Stimulated activated CD8-positive, alpha-beta memory T cell treated with anti-CD3 and anti-CD28 coated beads, Interleukin-15, amount 100 ng/mL, for 24 hours (primary cell): ENCODE measurements around the gene CSNK1G2.

Experiments
- DNase-seq: peaks from one replicate; pipeline ENCODE4 v3.0.0-alpha.2; 2020; ENCODE audit warnings: low read depth

CSNK1G2 gene

DNA sequence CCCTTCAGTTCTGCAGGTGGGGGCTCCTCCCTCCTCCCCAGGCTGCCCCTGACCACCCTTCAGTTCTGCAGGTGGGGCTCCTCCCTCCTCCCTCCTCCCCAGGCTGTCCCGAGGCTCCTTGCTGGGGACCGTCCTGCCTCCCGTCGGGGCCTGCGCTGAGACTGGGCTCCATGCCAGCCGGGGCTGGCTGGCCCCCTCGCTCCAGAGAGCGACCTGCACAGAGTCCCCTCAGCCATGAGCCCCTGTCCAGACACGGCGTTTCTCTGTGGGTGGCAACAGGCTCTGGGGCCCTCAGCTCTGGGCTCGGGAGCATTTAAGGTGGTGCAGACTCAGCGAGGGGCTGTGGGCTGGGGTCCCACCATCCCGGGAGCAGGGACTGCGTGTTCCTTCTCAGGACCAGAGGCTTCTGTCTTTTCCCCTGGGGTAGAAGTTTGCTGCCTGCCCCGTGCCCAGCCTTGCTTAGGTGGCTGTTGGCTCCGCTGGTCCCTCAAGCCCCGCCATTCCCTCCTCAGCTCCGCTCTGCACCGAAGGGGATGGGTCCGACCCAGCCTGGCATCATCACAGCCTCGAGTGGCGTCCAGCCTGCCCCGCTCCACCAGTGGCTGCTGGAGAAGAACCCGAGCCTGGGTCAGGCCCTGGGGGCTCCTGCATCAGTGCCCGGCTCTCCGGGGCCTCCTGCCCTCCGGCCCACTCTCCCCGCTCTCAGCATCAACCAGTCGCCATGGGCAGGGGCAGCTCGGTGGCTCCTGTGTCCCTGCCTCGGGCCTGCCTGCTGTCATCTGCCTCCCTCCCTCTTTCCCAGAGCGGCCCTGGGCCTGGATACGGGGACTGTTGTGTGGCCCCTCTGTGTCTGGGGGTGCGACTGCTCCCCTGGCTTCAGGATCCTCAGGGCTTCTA is 27.6 kb downstream of the CSNK1G2 start:
- no peak for DNase-seq

GRCh38 chr19:1969176-1970002 is 28.4 kb downstream of the CSNK1G2 start:
- DNase-seq, result no peak

- DNase-seq, result no peak
These were observed 29.2 kb downstream of the CSNK1G2 start for GRCh38 chr19:1970003-1970805.

GRCh38 chr19:1970806-1971502 is 30.0 kb downstream of the CSNK1G2 start:
- DNase-seq, result no peak

DNA sequence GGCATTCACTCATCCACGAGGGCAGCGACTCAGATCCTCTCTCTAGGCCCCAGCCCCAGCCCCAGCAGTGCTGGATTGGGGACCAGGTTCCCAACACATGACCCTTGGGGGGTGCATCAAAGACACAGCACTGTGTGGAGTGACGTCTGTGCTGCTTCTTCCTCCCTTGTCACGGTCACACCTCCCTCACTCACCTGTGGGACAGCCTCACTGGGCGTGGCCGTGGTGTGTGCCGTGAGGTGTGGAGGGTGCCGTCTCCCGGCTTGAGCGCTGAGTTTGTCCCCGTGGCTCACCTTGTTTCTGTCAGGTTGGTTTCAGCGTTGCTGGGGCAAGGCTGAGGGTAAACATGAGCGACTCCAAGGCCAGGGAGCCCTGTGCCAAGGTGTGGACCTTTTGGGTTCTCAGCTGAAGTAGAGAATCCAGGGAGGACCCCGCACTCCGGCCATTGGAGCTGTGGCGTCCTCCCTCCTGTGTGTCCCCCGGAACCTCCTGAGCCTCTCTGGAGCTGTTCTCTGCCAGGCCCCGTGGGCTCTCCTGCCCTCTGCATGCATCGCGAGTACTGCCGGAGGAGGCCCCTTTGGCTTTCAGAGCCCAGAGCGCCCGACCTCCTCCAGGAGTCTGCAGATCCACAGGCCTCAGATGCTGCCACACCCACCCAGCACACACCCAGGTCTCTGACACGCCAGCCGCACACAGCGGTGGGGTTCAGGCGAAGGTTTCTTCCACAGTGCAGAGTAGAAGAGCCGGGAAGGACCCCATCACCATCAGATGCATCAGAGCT is 33.6 kb downstream of the CSNK1G2 start:
- no peak for DNase-seq

GRCh38 chr19:1975162-1975480 is 34.1 kb downstream of the CSNK1G2 start:
- no peak for DNase-seq

GRCh38 chr19:1977120-1977519 is 36.1 kb downstream of the CSNK1G2 start:
- DNase-seq, result no peak

DNA sequence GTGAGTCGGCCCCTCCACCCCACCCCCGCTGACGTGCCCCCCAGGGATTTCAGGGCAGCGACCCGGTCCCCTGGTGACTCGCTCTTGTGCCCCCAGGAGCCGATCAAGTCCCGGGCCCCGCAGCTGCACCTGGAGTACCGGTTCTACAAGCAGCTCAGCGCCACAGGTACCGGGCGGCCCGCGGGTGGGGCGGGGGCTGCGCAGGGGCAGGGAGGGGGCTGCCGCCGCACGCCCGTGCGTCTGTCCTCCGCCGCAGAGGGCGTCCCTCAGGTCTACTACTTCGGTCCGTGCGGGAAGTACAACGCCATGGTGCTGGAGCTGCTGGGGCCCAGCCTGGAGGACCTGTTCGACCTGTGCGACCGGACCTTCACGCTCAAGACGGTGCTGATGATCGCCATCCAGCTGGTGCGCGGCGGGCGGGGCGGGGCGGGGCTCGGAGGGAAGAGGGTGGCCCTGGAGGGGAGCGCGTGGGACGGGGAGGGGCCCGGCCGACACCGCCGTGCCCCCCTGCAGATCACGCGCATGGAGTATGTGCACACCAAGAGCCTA is 37.4 kb downstream of the CSNK1G2 start:
- DNase-seq, result no peak

DNA sequence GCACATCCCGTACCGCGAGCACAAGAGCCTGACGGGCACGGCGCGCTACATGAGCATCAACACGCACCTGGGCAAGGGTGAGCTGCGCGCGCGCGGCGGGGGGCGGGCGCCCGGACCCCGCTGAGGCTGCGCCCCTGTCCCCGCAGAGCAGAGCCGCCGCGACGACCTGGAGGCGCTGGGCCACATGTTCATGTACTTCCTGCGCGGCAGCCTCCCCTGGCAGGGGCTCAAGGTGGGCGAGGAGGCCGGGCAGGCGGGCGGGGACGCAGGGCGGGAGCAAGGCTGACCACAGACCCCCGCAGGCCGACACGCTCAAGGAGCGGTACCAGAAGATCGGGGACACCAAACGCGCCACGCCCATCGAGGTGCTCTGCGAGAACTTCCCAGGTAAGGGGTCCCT is 38.0 kb downstream of the CSNK1G2 start:
- DNase-seq, result no peak

DNA sequence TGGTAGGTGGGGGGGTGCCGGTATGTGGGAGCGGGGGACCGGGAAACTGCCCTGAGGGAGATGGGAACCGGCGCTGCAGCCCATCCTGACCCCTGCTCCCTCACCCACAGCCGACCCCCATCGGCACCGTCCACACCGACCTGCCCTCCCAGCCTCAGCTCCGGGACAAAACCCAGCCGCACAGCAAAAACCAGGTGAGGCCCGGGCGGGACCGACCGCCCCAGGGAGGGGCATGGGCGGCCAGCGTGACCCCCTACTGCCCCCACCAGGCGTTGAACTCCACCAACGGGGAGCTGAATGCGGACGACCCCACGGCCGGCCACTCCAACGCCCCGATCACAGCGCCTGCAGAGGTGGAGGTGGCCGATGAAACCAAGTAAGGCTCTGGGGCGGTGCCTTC is 38.7 kb downstream of the CSNK1G2 start:
- DNase-seq, result no peak

DNA sequence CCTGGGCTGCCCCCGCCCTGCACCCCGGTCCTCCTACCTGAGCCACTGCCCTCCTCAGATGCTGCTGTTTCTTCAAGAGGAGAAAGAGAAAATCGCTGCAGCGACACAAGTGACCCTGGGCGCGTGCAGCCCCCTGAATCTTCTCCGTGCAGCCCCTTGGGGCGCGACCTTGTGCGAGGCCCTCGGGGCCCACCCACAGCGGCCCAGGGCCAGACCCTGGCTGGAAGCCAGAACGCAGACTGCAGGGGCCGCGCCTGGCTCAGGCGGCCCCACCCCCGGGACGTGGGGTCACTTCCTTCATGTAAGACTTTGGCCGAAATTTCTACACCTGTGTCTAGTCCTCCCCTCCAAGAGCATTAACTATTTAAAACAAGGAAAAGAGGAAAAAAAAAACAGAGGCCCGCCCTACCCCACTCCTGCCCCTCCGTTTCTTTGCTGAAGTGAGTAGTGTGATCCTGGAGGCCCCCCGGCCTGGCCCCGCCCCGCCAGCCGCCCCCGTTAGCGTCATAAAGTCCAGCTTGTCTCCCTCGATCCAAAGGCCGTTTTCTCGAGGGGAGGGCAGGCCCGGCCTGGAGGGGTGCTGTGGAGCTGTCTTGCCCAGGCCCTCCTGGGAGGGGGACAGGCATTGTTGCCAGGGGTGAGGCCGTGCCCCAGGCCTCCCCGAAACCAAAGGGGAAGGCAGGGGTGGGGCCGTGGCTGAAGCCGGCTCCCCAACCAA is 39.3 kb downstream of the CSNK1G2 start:
- DNase-seq, result no peak

DNA sequence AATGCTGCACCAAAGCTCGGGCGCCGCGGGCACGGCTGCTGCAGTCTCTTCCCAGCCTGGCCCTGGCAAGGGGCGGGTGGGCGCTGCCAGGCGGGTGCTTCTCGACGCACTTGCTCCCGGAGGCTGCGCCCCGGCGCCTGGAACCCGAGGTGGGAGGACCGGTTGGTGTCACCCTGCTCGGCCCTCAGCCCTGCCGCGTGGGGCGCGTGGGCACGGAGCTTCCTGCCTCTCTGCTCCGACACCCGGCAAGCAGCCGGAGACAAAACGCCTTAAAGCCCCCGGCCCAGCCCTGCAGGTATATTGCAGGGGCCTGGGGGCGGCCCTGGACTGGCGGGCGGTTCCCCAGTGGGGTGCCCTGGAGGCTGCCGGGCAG is 39.8 kb downstream of the CSNK1G2 start:
- no peak for DNase-seq

DNA sequence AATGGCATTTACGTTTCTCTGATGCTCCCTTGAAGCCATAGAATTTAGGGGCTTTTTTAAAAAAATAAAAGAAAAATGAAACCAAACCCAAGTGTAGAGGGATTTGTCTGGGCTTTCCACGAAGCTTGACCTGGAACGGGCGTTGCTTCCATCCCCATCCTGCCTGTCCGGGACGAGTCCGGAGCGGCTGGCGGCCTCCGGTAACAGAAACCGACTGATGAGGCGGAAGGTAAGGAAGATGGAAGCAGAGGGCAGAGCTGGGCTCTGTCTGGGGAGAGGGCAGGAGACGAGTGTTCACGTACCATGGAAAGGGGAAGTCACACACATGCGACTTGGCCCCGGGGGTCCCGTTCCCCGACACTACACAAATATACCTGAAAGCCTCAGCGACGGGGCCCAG is 40.3 kb downstream of the CSNK1G2 start:
- DNase-seq, result no peak

- DNase-seq, result no peak
These were observed 43.4 kb downstream of the CSNK1G2 start for GRCh38 chr19:1984357-1984756.

DNA sequence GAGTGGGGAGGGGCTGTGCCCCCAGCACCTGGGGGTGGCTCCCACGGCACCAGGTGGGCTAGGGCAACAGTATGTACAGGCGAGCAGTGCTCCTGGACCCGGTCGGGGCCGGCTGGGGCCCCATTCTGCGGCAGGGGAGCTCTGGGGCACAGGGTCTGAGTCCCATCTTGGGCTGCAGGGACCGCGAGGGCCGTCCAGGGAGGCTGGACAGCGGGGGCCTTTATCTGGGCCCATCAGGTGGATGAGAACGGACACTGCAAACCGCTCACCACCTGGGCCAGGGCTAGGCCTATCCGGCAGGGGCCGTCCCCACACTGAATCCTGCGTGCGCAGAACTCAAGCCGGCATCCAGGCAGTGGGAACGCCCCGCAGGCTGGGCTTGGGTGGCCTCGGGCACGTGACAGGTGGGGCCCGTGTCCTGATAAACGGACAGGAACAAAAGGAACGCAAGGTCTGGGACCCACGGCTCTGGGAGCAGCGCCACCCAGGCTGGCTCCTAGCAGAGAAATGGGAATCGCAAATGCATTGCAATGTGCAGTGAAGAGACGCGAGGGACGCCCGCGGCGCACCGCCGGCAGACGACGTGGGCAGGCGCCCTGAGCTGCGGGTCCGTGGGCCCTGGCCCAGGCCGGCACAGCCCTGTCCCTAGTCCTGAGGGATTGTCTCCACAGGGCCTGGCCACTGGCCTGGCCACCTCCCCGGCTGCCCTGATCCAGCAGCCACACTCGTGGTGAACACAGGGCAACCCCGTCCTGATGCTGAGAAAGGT is 44.8 kb downstream of the CSNK1G2 start:
- DNase-seq, result no peak

DNA sequence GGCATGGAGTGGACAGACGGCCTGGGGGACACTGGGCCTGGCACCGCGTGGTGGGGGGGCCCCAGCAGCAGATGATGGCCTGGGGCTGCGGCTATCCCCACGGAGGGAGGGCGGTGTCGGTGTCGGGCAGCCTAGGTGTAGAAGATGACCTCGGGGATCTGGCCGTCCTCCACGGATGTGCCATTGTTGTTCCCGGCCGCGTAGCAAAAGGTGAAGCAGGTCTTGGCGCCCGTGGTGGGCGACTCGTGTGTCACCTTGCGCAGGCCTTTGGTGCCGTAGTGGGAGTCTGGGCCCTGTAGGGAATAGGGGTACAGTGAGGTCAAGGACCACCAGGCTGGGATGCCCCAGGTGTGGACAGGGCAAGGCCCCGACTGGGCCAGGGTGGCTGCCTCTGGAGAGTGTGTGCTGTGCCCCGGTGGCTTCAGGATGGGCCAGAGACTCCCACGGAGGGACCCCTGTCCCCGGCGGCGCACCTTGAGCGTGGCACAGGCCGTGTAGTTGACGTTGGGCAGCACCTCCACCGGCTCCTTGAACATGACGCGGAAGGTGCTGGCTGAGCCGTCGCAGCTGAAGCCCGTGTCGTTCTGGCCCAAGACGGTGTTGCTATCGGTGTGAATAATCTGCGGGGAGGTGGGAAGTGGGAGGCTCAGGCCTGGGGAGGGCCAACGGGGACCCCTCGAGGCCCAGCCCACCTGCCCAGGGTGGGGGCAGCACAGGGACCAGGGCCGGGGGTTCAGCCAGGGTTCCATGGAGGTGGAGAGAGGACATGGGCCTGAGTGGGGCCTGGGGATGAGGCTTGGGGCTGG is 45.6 kb downstream of the CSNK1G2 start:
- no peak for DNase-seq

- DNase-seq, result no peak
These were observed 46.5 kb downstream of the CSNK1G2 start for GRCh38 chr19:1987197-1988187.
